ENCODE measurements around the gene IP6K3.

The IP6K3 gene

GRCh38 chr6:33716379-33716778 lies 30.3 kb downstream of the IP6K3 start:
- peaks cover 0 to 10% (median 0%) of the 10 kb centered on the region in 3 experiments for H3K27me3 ChIP-seq (ENCODE audit: control insufficient read depth in 3 of 3, insufficient read depth in 3 of 3, low read depth in 1 of 3, low read length in 3 of 3)
- H2BK15ac ChIP-seq (ENCODE audit: low read length): no peak overlapping the region
- H3K4me1 ChIP-seq (ENCODE audit: control insufficient read depth in 2 of 2, insufficient read depth in 1 of 2, low read depth in 1 of 2, low read length in 2 of 2): peaks cover 0 to 3% of the 10 kb centered on the region in 2 donors
- H3K18ac ChIP-seq (ENCODE audit: low read length): no peak overlapping the region
- DNase-seq (ENCODE audit: low spot score): no peak
- H3K27ac ChIP-seq (replicated peaks; ENCODE audit: low read length): no peak overlapping the region
- WGBS, 2 donors (ENCODE audit: extremely low coverage in 2 of 2, insufficient read length in 2 of 2, insufficient replicate concordance in 1 of 2): no CpG with 5 or more reads among the region's 7 CpGs
- H3K23ac ChIP-seq (ENCODE audit: low read depth, low read length, poor library complexity): no peak overlapping the region
- H3K9me3 ChIP-seq (replicated peaks in 1 of 2; ENCODE audit: control insufficient read depth in 2 of 2, insufficient read depth in 1 of 2, low read depth in 1 of 2, low read length in 2 of 2): no peaks in the 10 kb centered on the region
- no peak overlapping the region for H3K14ac ChIP-seq (ENCODE audit: low read length)
- no peak overlapping the region for H4K91ac ChIP-seq (ENCODE audit: low read depth, low read length, poor library complexity)
- H2BK12ac ChIP-seq (ENCODE audit: low read length): no peak overlapping the region
- no peaks in the 10 kb centered on the region for H3K79me1 ChIP-seq (ENCODE audit: low read depth, low read length)
- H2BK120ac ChIP-seq (ENCODE audit: low read depth, low read length): no peak overlapping the region
- no peaks in the 10 kb centered on the region for H3K36me3 ChIP-seq (replicated peaks in 1 of 2; ENCODE audit: control insufficient read depth in 2 of 2, insufficient read depth in 2 of 2, low read length in 2 of 2)
- no peak overlapping the region for H2AFZ ChIP-seq (ENCODE audit: low read length)
- H2AK5ac ChIP-seq (ENCODE audit: low read depth, low read length): no peak overlapping the region
- no peak overlapping the region for H4K8ac ChIP-seq (ENCODE audit: low read depth, low read length)
- no peak overlapping the region for H3K4ac ChIP-seq (ENCODE audit: low read length)
- no peak overlapping the region for H3K9ac ChIP-seq (ENCODE audit: low read depth, low read length, poor library complexity)
- no peak overlapping the region for H3K4me3 ChIP-seq (ENCODE audit: low read length in 2 of 2)
- no peak overlapping the region for H2BK5ac ChIP-seq (ENCODE audit: low read length)
- H3K4me2 ChIP-seq (ENCODE audit: insufficient read depth, low read length, poor library complexity, severe bottlenecking): no peak overlapping the region

- Histone ChIP-seq H2BK5ac (ENCODE audit: low read length) (no peak overlapping the region), H3K4ac (ENCODE audit: low read length) (no peak overlapping the region), H4K8ac (ENCODE audit: low read depth, low read length) (no peak overlapping the region), H3K4me2 (ENCODE audit: insufficient read depth, low read length, poor library complexity, severe bottlenecking) (no peak overlapping the region), H3K4me1 (ENCODE audit: control insufficient read depth in 2 of 2, insufficient read depth in 1 of 2, low read depth in 1 of 2, low read length in 2 of 2) (peaks cover 4 to 11% of the 10 kb centered on the region in 2 donors), H3K18ac (ENCODE audit: low read length) (no peak overlapping the region), H3K79me1 (ENCODE audit: low read depth, low read length) (peaks cover 6% of the 10 kb centered on the region), H2BK12ac (ENCODE audit: low read length) (no peak overlapping the region), H3K14ac (ENCODE audit: low read length) (no peak overlapping the region), H3K4me3 (ENCODE audit: low read length in 2 of 2) (no peak overlapping the region), H2AK5ac (ENCODE audit: low read depth, low read length) (no peak overlapping the region), H3K9ac (ENCODE audit: low read depth, low read length, poor library complexity) (no peak overlapping the region), H4K91ac (ENCODE audit: low read depth, low read length, poor library complexity) (no peak overlapping the region), H2BK15ac (ENCODE audit: low read length) (no peak overlapping the region), H3K9me3 (replicated peaks in 1 of 2; ENCODE audit: control insufficient read depth in 2 of 2, insufficient read depth in 1 of 2, low read depth in 1 of 2, low read length in 2 of 2) (no peaks in the 10 kb centered on the region), H2AFZ (ENCODE audit: low read length) (no peak overlapping the region), H2BK120ac (ENCODE audit: low read depth, low read length) (no peak overlapping the region), H3K36me3 (replicated peaks in 1 of 2; ENCODE audit: control insufficient read depth in 2 of 2, insufficient read depth in 2 of 2, low read length in 2 of 2) (peaks cover 9 to 14% of the 10 kb centered on the region in 2 donors), H3K27ac (replicated peaks; ENCODE audit: low read length) (no peak overlapping the region), H3K23ac (ENCODE audit: low read depth, low read length, poor library complexity) (no peak overlapping the region), H3K27me3 (ENCODE audit: control insufficient read depth in 3 of 3, insufficient read depth in 3 of 3, low read depth in 1 of 3, low read length in 3 of 3) (no peaks in the 10 kb centered on the region)
- DNase-seq (ENCODE audit: low spot score): no peak
- WGBS, 2 donors (ENCODE audit: extremely low coverage in 2 of 2, insufficient read length in 2 of 2, insufficient replicate concordance in 1 of 2): no CpG with 5 or more reads among the region's 7 CpGs
Measured at GRCh38 chr6:33714385-33715040, 32.2 kb downstream of the IP6K3 start.

GRCh38 chr6:33713786-33714185 lies 32.9 kb downstream of the IP6K3 start:
- no peak overlapping the region for H2BK5ac ChIP-seq (ENCODE audit: low read length)
- DNase-seq (ENCODE audit: low spot score): no peak
- H3K4me3 ChIP-seq (ENCODE audit: low read length in 2 of 2): no peak overlapping the region
- no peak overlapping the region for H3K4me2 ChIP-seq (ENCODE audit: insufficient read depth, low read length, poor library complexity, severe bottlenecking)
- peaks cover 4 to 11% of the 10 kb centered on the region in 2 donors for H3K4me1 ChIP-seq (ENCODE audit: control insufficient read depth in 2 of 2, insufficient read depth in 1 of 2, low read depth in 1 of 2, low read length in 2 of 2)
- no peak overlapping the region for H2AK5ac ChIP-seq (ENCODE audit: low read depth, low read length)
- no peak overlapping the region for H3K14ac ChIP-seq (ENCODE audit: low read length)
- H4K8ac ChIP-seq (ENCODE audit: low read depth, low read length): no peak overlapping the region
- no peak overlapping the region for H4K91ac ChIP-seq (ENCODE audit: low read depth, low read length, poor library complexity)
- H2BK15ac ChIP-seq (ENCODE audit: low read length): no peak overlapping the region
- no peak overlapping the region for H3K4ac ChIP-seq (ENCODE audit: low read length)
- H2BK12ac ChIP-seq (ENCODE audit: low read length): no peak overlapping the region
- no peak overlapping the region for H3K18ac ChIP-seq (ENCODE audit: low read length)
- peaks cover 13 to 21% of the 10 kb centered on the region in 2 donors for H3K36me3 ChIP-seq (replicated peaks in 1 of 2; ENCODE audit: control insufficient read depth in 2 of 2, insufficient read depth in 2 of 2, low read length in 2 of 2)
- no CpG with 5 or more reads among the region's 2 CpGs for WGBS, 2 donors (ENCODE audit: extremely low coverage in 2 of 2, insufficient read length in 2 of 2, insufficient replicate concordance in 1 of 2)
- no peaks in the 10 kb centered on the region for H3K27me3 ChIP-seq (ENCODE audit: control insufficient read depth in 3 of 3, insufficient read depth in 3 of 3, low read depth in 1 of 3, low read length in 3 of 3)
- no peak overlapping the region for H2AFZ ChIP-seq (ENCODE audit: low read length)
- no peak overlapping the region for H3K9ac ChIP-seq (ENCODE audit: low read depth, low read length, poor library complexity)
- no peak overlapping the region for H3K23ac ChIP-seq (ENCODE audit: low read depth, low read length, poor library complexity)
- H2BK120ac ChIP-seq (ENCODE audit: low read depth, low read length): no peak overlapping the region
- H3K9me3 ChIP-seq (replicated peaks in 1 of 2; ENCODE audit: control insufficient read depth in 2 of 2, insufficient read depth in 1 of 2, low read depth in 1 of 2, low read length in 2 of 2): no peaks in the 10 kb centered on the region
- peaks cover 7% of the 10 kb centered on the region for H3K79me1 ChIP-seq (ENCODE audit: low read depth, low read length)
- no peak overlapping the region for H3K27ac ChIP-seq (replicated peaks; ENCODE audit: low read length)

GRCh38 chr6:33712914-33713313 lies 33.8 kb downstream of the IP6K3 start:
- Histone ChIP-seq H3K27ac (replicated peaks; ENCODE audit: low read length) (no peak overlapping the region), H2BK12ac (ENCODE audit: low read length) (no peak overlapping the region), H4K91ac (ENCODE audit: low read depth, low read length, poor library complexity) (no peak overlapping the region), H3K36me3 (replicated peaks in 1 of 2; ENCODE audit: control insufficient read depth in 2 of 2, insufficient read depth in 2 of 2, low read length in 2 of 2) (peaks cover 18 to 30% of the 10 kb centered on the region in 2 donors), H2BK120ac (ENCODE audit: low read depth, low read length) (no peak overlapping the region), H3K4ac (ENCODE audit: low read length) (no peak overlapping the region), H3K4me3 (ENCODE audit: low read length in 2 of 2) (no peak overlapping the region), H3K9me3 (replicated peaks in 1 of 2; ENCODE audit: control insufficient read depth in 2 of 2, insufficient read depth in 1 of 2, low read depth in 1 of 2, low read length in 2 of 2) (no peaks in the 10 kb centered on the region), H3K27me3 (ENCODE audit: control insufficient read depth in 3 of 3, insufficient read depth in 3 of 3, low read depth in 1 of 3, low read length in 3 of 3) (no peaks in the 10 kb centered on the region), H2BK15ac (ENCODE audit: low read length) (no peak overlapping the region), H3K4me1 (ENCODE audit: control insufficient read depth in 2 of 2, insufficient read depth in 1 of 2, low read depth in 1 of 2, low read length in 2 of 2) (peaks cover 4 to 11% of the 10 kb centered on the region in 2 donors), H3K23ac (ENCODE audit: low read depth, low read length, poor library complexity) (no peak overlapping the region), H3K18ac (ENCODE audit: low read length) (no peak overlapping the region), H3K9ac (ENCODE audit: low read depth, low read length, poor library complexity) (no peak overlapping the region), H3K14ac (ENCODE audit: low read length) (no peak overlapping the region), H4K8ac (ENCODE audit: low read depth, low read length) (no peak overlapping the region), H3K4me2 (ENCODE audit: insufficient read depth, low read length, poor library complexity, severe bottlenecking) (no peak overlapping the region), H2AK5ac (ENCODE audit: low read depth, low read length) (no peak overlapping the region), H3K79me1 (ENCODE audit: low read depth, low read length) (peaks cover 7% of the 10 kb centered on the region), H2BK5ac (ENCODE audit: low read length) (no peak overlapping the region), H2AFZ (ENCODE audit: low read length) (no peak overlapping the region)
- whole genome bisulfite sequencing, 2 donors (ENCODE audit: extremely low coverage in 2 of 2, insufficient read length in 2 of 2, insufficient replicate concordance in 1 of 2): no CpG with 5 or more reads among the region's 3 CpGs
- no peak for DNase-seq (ENCODE audit: low spot score)
